ENCODE results near the gene B9D1.

The B9D1 gene

DNA sequence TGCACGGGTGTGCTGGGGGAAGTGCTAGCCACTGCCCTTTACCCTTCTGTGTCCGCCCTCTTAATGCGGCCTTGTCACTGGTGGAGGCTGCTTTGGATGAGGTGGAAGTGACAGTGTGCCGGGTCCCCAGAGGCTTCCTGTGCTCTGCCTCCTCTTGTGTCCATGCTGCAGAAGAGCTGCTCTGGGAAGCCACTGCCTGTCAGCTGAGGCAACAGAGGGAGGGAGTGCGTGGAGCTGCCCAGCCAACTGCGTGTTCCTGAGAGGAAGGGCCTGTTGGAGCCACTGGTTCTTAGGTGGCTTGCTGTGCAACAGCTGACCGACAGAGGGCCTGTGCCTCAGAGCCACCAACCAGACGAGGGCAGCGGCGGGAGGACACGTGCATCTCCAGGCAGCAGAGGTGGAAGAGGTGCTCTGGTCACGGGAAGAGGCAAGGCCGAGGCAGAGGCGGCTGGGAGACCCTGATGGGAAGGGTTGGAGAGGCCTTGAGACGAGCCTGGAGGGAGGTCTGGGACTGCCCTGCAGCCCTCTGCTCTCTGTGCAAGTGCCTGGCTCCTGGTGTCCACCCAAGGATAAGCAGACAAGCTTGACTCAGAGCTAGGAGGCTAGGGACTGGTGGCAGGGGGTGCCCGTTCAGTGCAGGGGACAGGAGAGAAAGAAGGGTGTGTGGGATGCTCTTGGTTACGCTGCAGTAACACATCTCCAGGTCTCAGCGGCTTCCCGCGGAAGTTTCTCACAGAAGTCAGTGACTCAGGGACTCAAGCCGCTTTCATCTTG lies 25.4 kb downstream of the B9D1 start:
- no peak for DNase-seq

DNA sequence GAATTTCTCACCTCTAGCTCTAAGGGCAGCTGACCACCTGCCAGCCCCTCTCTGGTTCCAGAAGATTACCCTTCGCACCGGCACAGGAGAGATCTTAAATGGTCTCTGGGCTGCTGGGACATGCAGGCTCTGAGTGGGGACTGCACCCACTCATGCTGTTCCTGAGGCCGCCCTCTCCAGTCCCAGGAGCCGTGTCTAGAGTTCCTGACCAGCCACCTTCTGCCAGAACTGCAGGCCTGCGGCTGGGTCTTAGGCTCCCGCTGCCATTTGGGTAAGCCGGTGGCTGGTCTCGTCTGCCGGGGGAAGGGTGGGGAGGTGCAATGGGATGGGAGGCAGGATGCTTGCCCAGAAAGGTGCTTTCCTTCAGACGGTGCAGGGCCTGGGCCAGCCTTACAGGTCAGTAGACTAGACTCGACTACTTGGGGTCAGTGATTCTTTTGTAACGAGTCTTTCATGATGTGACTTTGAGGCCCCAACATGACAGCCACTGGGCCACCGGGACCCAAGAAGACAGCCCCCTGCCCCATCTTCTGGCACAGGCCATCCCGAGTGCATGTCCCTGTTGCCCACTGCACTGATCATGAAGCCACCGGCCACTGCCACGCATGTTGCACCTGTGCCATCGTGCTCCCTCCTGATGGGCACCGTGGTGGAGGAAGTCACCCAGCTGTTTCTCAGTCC lies 26.4 kb downstream of the B9D1 start:
- DNase-seq = no peak

DNA sequence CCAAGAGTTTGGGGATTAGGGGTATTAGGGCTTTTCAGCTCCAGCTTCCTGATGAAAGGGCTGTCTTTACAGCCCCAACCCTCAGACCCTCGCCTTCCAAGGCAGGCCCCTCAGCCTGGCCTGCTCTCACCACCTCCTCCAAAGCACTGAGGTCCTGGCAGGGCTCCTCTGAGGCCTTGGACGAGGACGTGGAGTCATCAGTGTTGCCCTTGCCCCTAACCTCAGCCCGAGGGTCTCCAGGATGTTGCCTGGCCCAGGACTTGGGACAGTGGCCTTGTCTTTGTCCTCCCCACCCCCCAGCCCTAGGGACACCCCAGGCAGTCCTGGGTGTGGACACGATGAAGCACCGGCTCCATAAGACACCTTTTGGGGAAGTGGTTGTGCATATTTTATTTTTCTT lies 28.2 kb downstream of the B9D1 start:
- no peak for DNase-seq

GRCh38 chr17:19333736-19334290 lies 28.7 kb downstream of the B9D1 start:
- no peak for DNase-seq

GRCh38 chr17:19333132-19333440 lies 29.4 kb downstream of the B9D1 start:
- no peak for DNase-seq

- DNase-seq = no peak
These were observed 30.0 kb downstream of the B9D1 start for GRCh38 chr17:19332371-19333131.

DNA sequence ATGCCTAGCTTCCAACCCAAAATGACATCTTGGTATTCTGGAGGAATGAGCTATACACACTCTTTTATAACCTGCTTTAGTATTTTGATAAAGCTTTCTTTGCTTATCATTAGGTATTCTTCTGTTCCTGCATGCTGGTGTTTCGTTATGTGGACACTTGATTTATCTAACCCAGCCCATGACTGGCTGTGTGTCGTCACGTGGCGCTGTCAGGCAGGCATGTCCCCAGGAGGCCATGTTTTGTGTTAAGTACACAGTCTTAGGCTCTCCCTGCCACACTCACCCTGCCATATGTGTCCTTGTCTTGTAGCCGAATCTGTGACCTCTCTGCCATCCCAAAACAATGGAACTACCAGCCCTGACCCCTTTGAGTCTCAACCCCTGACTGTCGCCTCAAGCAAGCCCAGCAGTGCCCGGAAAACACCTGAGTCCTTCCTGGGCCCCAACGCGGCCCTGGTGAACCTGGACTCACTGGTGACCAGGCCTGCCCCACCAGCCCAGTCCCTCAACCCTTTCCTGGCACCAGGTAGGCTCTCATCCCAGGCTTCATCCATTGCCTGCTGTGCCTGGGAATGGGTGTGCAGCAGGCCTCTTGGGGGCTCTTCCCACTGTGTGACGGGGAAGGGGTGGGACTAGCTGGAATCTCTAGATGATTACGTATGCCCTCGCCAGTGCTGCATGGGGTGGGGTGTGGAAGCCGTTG lies 30.8 kb downstream of the B9D1 start:
- DNase-seq = no peak

GRCh38 chr17:19331134-19331533 lies 31.4 kb downstream of the B9D1 start:
- no peak for DNase-seq

DNA sequence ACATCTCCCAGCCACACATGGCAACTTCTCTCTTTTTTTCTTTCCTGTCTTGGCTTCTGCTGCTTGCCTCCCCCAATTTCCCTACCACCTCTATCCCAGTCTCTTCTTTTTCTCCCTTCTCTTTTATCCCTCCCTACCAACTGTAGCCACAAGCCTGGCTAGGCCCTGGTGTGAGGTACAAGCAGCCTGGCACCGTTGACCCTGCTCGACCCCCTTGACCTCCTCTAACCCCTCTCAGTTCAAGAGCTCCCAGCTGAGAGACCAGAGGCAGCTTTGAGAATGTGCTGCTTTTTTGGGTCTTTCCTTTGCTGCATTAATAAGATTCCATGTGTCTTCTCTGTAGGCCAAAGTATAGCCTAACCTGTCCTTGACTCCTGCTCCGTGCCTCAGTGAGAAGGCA lies 32.3 kb downstream of the B9D1 start:
- no peak for DNase-seq

GRCh38 chr17:19329839-19330238 lies 32.7 kb downstream of the B9D1 start:
- DNase-seq = no peak

DNA sequence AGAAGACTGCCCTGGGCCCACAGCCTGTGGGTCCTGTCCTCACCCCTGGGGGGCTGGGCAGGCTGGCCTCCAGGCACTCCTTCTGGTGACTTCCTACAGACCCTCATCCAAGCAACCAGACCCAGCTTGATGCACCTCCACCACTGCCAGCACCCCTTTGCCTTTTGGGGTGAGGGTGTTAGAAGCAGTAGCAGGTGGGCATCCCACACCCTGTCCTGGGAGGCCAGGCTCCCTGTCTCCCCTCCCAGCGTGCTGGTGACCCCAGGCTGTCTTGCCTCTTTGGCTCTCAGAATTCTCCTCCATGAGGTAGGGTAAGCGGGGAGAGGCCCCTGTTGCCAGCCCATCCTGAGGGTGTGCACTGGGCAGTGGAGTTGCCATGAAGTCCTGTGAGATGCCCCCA lies 33.4 kb downstream of the B9D1 start:
- DNase-seq = no peak

- no peak for DNase-seq
These were observed 34.0 kb downstream of the B9D1 start for GRCh38 chr17:19328441-19329061.

- DNase-seq = no peak
These were observed 35.3 kb downstream of the B9D1 start for GRCh38 chr17:19327031-19327783.

DNA sequence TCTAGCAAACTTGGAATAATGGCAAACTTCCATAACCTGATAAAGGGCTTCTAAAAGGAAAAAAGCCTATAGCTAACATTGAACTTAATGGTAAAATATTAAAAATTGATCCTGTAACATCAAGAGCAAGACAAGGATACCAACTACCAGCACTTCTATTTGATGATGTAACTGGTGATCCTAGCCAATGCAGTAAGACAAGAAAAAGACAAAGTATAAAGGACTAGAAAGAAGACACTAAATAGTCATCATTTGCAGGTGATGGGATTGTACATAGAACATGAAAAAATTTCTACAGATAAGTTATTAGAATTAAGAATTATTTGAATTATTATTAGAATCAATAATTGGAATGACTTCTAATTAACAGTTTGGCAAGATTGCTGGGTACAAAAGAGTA lies 37.0 kb downstream of the B9D1 start:
- no peak for DNase-seq

DNA sequence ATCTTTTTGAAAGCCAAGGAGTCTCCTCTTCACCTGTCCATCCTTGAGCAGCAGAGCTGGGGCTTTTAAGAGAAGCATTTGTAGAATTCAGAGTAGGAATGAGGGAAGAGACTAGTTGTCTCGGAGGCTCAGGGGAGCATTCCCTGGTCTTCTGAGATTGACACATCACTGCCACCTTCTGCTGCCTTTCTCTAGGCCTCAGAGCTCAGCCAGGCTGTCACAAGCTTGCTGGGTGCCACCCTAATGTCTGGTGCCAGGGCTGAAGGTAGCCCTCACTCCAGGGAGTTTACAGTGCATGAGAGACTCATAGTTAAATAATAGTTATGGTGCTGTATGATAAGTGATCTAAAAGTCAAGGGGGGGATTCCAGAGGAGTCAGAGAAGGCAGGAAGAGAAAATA lies 39.7 kb downstream of the B9D1 start:
- no peak for DNase-seq

DNA sequence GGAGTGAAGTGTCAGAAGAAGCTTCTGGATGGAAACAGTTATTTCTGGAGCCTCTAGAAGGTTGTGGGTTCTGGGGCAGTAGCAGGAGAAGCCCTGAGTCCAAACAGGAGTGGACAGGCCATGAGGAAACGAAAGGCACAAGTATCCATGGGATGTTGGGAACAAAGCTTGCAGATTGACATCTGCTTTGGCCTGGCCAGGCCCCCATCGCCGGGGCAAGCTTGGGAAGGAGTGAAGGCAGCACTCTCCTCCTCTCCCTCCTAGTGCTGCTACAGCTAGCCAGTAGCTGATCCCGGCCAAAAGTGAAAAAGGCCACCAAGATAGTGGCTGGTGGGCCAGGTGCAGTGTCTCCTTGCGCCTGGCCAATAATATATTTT lies 40.4 kb downstream of the B9D1 start:
- DNase-seq = no peak

GRCh38 chr17:19321481-19322128 lies 40.9 kb downstream of the B9D1 start:
- DNase-seq = no peak

GRCh38 chr17:19320876-19321275 lies 41.6 kb downstream of the B9D1 start:
- no peak for DNase-seq

DNA sequence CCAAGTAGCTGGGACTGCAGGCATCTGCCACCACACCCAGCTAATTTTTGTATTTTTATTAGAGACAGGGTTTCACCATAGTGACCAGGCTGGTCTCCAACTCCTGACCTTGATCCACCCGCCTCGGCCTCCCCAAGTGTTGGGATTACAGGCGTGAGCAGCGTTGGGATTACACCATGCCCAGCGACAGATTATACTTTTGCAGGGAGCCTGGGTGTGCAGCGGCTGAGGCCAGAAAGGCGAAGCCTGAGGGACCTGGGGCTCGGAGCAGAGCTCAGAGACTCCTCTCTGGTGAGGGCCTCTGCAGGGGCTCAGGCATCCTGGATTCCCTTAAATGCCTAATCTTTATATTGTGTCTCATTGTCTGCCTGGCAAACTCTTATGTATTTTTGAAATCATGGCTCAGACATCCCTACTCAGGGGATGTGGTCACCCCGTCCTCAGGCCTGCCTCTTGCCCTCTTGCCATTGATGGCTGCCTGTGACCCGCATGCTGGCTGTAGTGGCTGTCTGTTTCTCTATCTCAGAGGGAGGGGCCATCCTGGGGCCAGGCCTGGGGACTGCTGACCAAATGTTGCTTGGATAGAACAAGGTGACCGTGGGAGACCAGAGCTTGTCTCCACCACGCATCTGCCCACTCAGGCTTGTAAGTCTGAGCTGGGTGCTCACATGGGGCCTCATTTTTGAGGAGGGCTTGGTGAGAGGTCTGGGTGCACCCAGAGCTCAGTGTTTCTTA lies 42.6 kb downstream of the B9D1 start:
- DNase-seq = no peak

DNA sequence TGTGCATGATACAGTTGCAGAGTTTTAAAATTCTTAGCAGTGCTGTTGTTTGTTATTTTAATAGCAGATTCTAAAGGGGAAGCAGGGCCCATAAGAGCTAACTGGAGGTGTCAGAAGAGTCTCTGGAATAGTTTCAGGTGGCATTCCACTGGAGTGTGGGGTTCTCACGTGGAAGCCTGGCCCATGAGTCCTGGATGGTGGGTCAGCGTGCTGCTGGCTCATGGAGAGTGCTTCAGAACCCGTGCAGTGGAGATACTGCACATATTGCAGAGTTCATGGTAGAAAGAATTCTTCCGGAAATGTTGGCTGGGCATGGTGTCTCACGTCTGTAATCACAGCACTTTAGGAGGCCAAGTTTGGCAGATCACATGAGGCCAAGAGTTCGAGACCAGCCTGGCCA lies 43.9 kb downstream of the B9D1 start:
- DNase-seq = no peak
